ENCODE data around the gene ANKRD66.

Gene ANKRD66

DNA sequence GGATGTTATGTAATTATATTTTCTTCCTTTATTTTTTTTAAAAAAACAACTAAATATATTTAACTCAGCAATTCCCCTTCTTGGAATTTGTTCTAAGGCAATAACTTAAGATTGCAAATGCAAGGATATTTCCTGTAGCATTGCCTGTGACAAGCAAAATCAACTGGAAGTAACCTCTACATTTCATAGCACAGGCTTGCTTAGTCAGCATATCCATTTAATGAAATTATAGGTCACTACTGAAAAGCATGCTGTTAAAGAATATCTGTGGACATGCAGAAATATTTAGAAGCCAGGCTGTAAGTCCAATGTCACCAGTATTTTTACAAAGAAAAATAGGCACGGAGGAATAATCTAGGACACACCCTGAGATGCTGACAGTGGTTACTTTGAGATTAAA, 37.8 kb downstream of the ANKRD66 start:
- Histone ChIP-seq H3K36me3 (replicated peaks; ENCODE audit: low read depth, low read length) (no peaks in the 10 kb centered on the region), H3K4me3 (ENCODE audit: low read length) (no peak overlapping the region), H3K79me2 (ENCODE audit: low read length) (no peaks in the 10 kb centered on the region), H3K9ac (ENCODE audit: low read length) (no peak overlapping the region), H2AFZ (ENCODE audit: low read depth, low read length) (no peak overlapping the region), H3K4me1 (ENCODE audit: low read length) (no peaks in the 10 kb centered on the region), H3K9me3 (ENCODE audit: insufficient read depth, low read length) (no peaks in the 10 kb centered on the region), H3K27me3 (ENCODE audit: low read depth, low read length) (0 out of 2 replicates have a peak, but pooled peaks cover 5% of the 10 kb centered on the region), H3K27ac (ENCODE audit: low read length) (no peak overlapping the region), H3K4me2 (ENCODE audit: low read length) (no peak overlapping the region), H4K20me1 (ENCODE audit: insufficient read depth, low read length) (no peaks in the 10 kb centered on the region)
- TF ChIP-seq EZH2phosphoT487 (IDR thresholded peaks at IDR 0.05; ENCODE audit: low read depth), result no peak
- TF ChIP-seq, protein P1, sequence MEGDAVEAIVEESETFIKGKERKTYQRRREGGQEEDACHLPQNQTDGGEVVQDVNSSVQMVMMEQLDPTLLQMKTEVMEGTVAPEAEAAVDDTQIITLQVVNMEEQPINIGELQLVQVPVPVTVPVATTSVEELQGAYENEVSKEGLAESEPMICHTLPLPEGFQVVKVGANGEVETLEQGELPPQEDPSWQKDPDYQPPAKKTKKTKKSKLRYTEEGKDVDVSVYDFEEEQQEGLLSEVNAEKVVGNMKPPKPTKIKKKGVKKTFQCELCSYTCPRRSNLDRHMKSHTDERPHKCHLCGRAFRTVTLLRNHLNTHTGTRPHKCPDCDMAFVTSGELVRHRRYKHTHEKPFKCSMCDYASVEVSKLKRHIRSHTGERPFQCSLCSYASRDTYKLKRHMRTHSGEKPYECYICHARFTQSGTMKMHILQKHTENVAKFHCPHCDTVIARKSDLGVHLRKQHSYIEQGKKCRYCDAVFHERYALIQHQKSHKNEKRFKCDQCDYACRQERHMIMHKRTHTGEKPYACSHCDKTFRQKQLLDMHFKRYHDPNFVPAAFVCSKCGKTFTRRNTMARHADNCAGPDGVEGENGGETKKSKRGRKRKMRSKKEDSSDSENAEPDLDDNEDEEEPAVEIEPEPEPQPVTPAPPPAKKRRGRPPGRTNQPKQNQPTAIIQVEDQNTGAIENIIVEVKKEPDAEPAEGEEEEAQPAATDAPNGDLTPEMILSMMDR (IDR thresholded peaks at IDR 0.05; ENCODE audit: low read depth, low read length), result no peak

DNA sequence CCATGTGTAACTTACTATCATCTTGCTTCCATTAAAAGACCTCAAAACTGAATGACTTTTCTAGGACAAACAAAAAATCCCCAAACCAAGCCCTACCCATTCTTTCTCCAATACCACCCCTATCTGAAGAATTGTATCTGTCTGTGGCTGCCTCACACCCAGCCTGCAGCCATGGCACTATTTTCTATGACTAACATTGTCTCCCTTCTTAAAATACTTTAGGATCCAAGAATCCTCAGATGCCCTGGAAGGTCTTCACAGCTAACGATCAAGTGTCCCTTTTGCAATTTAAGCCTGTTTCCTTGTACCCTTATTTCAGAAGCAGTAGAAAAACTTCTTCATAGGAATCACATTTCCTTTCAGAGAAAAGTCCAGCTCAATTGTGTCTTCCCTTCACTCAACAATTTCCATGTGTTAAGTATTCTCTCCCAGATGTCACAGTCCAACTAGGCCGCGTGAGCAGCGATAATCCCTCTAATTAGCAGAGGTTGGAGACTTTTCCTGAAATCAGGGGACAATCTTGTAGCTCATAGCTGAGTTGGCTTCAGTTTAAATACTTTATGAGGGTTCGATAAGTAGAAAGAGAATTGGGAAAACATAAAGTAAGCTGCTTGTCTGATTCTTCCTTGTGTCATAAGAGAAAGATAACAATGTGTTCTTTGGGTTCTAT, 41.3 kb downstream of the ANKRD66 start:
- H4K20me1 ChIP-seq (ENCODE audit: insufficient read depth, low read length), result no peaks in the 10 kb centered on the region
- no peak overlapping the region for H3K4me2 ChIP-seq (ENCODE audit: low read length)
- H2AFZ ChIP-seq (ENCODE audit: low read depth, low read length), result no peak overlapping the region
- no peaks in the 10 kb centered on the region for H3K9me3 ChIP-seq (ENCODE audit: insufficient read depth, low read length)
- no peak overlapping the region for H3K27ac ChIP-seq (ENCODE audit: low read length)
- TF ChIP-seq EZH2phosphoT487 (IDR thresholded peaks at IDR 0.05; ENCODE audit: low read depth), result no peak
- TF ChIP-seq, protein P1 (IDR thresholded peaks at IDR 0.05; ENCODE audit: low read depth, low read length), result no peak
- H3K79me2 ChIP-seq (ENCODE audit: low read length), result no peaks in the 10 kb centered on the region
- H3K27me3 ChIP-seq (ENCODE audit: low read depth, low read length), result no peaks in the 10 kb centered on the region
- no peak overlapping the region for H3K4me3 ChIP-seq (ENCODE audit: low read length)
- no peak overlapping the region for H3K9ac ChIP-seq (ENCODE audit: low read length)
- no peaks in the 10 kb centered on the region for H3K36me3 ChIP-seq (replicated peaks; ENCODE audit: low read depth, low read length)
- H3K4me1 ChIP-seq (ENCODE audit: low read length), result no peaks in the 10 kb centered on the region

DNA sequence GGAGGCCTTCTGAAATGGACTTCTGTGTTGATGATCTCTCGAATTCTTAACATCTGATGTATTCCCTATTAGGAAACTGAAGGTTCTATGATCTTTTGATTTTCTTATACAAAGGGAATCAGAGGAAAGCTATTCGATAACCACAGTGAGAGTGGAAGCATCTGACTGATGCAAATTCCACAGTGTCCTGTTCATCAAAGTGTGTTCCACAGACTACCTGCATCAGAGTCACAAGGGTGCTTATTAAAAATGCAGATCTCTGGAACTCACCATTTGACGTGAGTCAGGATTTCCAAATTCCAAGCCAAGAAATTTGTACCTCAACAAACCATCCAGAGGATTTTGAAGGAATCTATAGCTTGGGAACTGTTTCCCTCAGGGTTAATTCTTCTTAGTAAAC, 42.1 kb downstream of the ANKRD66 start:
- Histone ChIP-seq H3K27me3 (ENCODE audit: low read depth, low read length) (no peaks in the 10 kb centered on the region), H3K4me3 (ENCODE audit: low read length) (no peak overlapping the region), H3K36me3 (replicated peaks; ENCODE audit: low read depth, low read length) (no peaks in the 10 kb centered on the region), H3K27ac (ENCODE audit: low read length) (no peak overlapping the region), H2AFZ (ENCODE audit: low read depth, low read length) (no peak overlapping the region), H3K9me3 (ENCODE audit: insufficient read depth, low read length) (no peaks in the 10 kb centered on the region), H3K79me2 (ENCODE audit: low read length) (no peaks in the 10 kb centered on the region), H3K4me1 (ENCODE audit: low read length) (no peaks in the 10 kb centered on the region), H3K9ac (ENCODE audit: low read length) (no peak overlapping the region), H3K4me2 (ENCODE audit: low read length) (no peak overlapping the region), H4K20me1 (ENCODE audit: insufficient read depth, low read length) (no peaks in the 10 kb centered on the region)
- TF ChIP-seq EZH2phosphoT487 (IDR thresholded peaks at IDR 0.05; ENCODE audit: low read depth), result no peak
- TF ChIP-seq, protein P1 (IDR thresholded peaks at IDR 0.05; ENCODE audit: low read depth, low read length), result no peak

DNA sequence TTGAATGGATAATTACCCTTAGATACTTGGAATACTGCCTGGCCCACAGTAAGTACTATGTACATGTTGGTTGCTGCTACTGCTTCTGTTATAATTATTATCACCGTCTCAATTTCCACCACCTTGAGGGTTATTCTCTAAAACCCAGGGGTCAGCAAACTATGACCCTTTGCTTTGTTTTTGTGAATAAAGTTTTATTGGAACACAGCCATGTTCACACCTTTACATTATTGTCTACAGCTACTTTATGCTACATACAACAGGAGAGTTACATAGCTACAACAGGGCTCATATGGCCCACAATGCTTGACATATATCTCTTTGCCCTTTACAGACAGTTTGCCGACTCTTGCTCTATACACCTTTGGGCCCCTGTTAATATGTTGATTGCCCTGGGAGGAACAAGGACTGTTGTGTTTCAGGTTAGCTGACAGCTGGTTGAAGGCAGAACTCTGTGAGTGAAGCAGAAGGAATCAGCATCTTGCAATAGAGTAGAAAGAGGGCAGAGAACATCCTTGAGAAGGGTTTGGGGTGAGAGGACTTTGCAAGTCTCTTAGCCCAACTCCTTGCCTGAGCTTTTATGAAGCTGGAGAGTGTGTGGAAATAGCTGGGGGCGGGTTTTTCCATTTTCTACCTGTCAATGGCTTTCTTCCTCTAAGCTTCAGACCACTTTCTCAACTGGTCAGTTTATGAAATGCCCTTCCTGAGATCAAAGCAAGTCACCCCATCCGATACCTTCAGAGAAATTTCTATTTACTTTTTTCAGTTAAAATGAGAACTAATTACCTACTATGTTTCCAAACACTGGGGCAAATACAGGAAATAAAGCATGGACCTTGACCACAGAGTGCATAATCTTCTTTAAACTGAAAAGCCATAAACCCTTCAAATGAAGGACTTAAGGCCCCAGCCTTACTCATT, 43.0 kb downstream of the ANKRD66 start:
- Histone ChIP-seq H3K27me3 (ENCODE audit: low read depth, low read length) (no peaks in the 10 kb centered on the region), H2AFZ (ENCODE audit: low read depth, low read length) (no peak overlapping the region), H3K27ac (ENCODE audit: low read length) (no peak overlapping the region), H3K4me3 (ENCODE audit: low read length) (no peak overlapping the region), H3K4me1 (ENCODE audit: low read length) (no peaks in the 10 kb centered on the region), H4K20me1 (ENCODE audit: insufficient read depth, low read length) (no peaks in the 10 kb centered on the region), H3K36me3 (replicated peaks; ENCODE audit: low read depth, low read length) (no peaks in the 10 kb centered on the region), H3K79me2 (ENCODE audit: low read length) (no peaks in the 10 kb centered on the region), H3K4me2 (ENCODE audit: low read length) (no peak overlapping the region), H3K9me3 (ENCODE audit: insufficient read depth, low read length) (no peaks in the 10 kb centered on the region), H3K9ac (ENCODE audit: low read length) (no peak overlapping the region)
- TF ChIP-seq, protein P1 (IDR thresholded peaks at IDR 0.05; ENCODE audit: low read depth, low read length), result no peak
- no peak for TF ChIP-seq EZH2phosphoT487 (IDR thresholded peaks at IDR 0.05; ENCODE audit: low read depth)

Data from OCI-LY3 (cell line).